Measurements from ENCODE around the gene CRACDL.

CRACDL gene

GRCh38 chr2:98857001-98857400, 79.0 kb downstream of the CRACDL start:
- no peak for TF ChIP-seq CTCF (IDR thresholded peaks at IDR 0.05)

- TF ChIP-seq CTCF (IDR thresholded peaks at IDR 0.05) = no peak
Observed at GRCh38 chr2:98854682-98855081, 81.3 kb downstream of the CRACDL start.

GRCh38 chr2:98852932-98853331, 83.1 kb downstream of the CRACDL start:
- TF ChIP-seq CTCF (IDR thresholded peaks at IDR 0.05) = no peak

- no peak for TF ChIP-seq CTCF (IDR thresholded peaks at IDR 0.05)
Observed at GRCh38 chr2:98850074-98850473, 86.0 kb downstream of the CRACDL start.

- TF ChIP-seq CTCF (IDR thresholded peaks at IDR 0.05) = no peak
Observed at GRCh38 chr2:98849113-98849512, 86.9 kb downstream of the CRACDL start.

- TF ChIP-seq CTCF (IDR thresholded peaks at IDR 0.05) = no peak
Observed at GRCh38 chr2:98847853-98848252, 88.2 kb downstream of the CRACDL start.

- no peak for TF ChIP-seq CTCF (IDR thresholded peaks at IDR 0.05)
Observed at GRCh38 chr2:98846041-98846440, 90.0 kb downstream of the CRACDL start.

- TF ChIP-seq CTCF (IDR thresholded peaks at IDR 0.05) = no peak
Observed at GRCh38 chr2:98842136-98842535, 93.9 kb downstream of the CRACDL start.
